Prostate gland (tissue), 2 donors: ENCODE data around the gene TLR2. TPM values are rescaled to one million over a fixed set of nuclear protein-coding genes. Genes with fewer than 3 reads are reported as not detected.

Experiments used
- DNase-seq: peaks from one replicate; pipeline ENCODE4 v3.0.0-alpha.2; 2019; ENCODE audit warnings: low spot score
- H3K27ac ChIP-seq, 2 donors: fragments of 200-600 bp; sonication (generic); 2 replicates each; pipeline ENCODE4 v1.5.1; 2017 to 2019
- H3K27me3 ChIP-seq: fragments of 200-600 bp; sonication (generic); replicated peaks from 2 replicates; pipeline ENCODE4 v1.5.1; 2019; ENCODE audit not compliant: insufficient read depth
- H3K36me3 ChIP-seq, 2 donors: fragments of 200-600 bp; sonication (generic); 1 replicate in 1 of 2; 2 replicates in 1 of 2; pipeline versions ENCODE4 v1.5.1 to v1.8.1; 2017 to 2019
- H3K4me1 ChIP-seq: fragments of 200-600 bp; sonication (generic); replicated peaks from 2 replicates; pipeline ENCODE4 v1.5.1; 2019
- H3K4me3 ChIP-seq, 2 donors: fragments of 200-600 bp; sonication (generic); 2 replicates each; pipeline ENCODE4 v1.5.1; 2017 to 2019
- H3K9me3 ChIP-seq: fragments of 200-600 bp; sonication (generic); 2 replicates; pipeline ENCODE4 v1.5.1; 2017
- CTCF ChIP-seq, 4 experiments: fragments of 200-600 bp in 2 of 4; fragments of 450-650 bp in 2 of 4; sonication (generic) in 2 of 4; IDR thresholded peaks; 1 replicate in 3 of 4; 2 replicates in 1 of 4; pipeline ENCODE4 v1.5.1; 2016 to 2019; ENCODE audit warnings: antibody characterized with exemption in 4 of 4, mild to moderate bottlenecking in 2 of 4, moderate library complexity in 2 of 4
- POLR2A ChIP-seq: fragments of 450-650 bp; IDR thresholded peaks from one replicate; pipeline ENCODE4 v1.6.1; 2016; ENCODE audit warnings: antibody characterized with exemption, mild to moderate bottlenecking
- POLR2AphosphoS5 ChIP-seq: sonication (generic); formaldehyde crosslinking; IDR thresholded peaks from one replicate; pipeline ENCODE4 v1.6.1; 2017; ENCODE audit warnings: antibody characterized with exemption
- WGBS: methylation state at CpG from one replicate; pipeline ENCODE4 v1.1.5; 2018; 5-methylcytosine and 5-hydroxymethylcytosine counted together
- intact Hi-C: fragments of 100-400 bp; cut with DNase I; formaldehyde crosslinking; loops from one replicate; pipeline ENCODE4 v1.14.2; 2022
- total RNA-seq, 2 donors: library from RNA; depleted of rRNA; stranded (reverse); fragments of >200 nt; gene quantifications; one replicate each; pipeline ENCODE4 v1.1.0, GENCODE V29; 2016

Gene TLR2
- total RNA-seq, 2 donors from 2014 or later: 5.5 to 8.9 TPM

DNA sequence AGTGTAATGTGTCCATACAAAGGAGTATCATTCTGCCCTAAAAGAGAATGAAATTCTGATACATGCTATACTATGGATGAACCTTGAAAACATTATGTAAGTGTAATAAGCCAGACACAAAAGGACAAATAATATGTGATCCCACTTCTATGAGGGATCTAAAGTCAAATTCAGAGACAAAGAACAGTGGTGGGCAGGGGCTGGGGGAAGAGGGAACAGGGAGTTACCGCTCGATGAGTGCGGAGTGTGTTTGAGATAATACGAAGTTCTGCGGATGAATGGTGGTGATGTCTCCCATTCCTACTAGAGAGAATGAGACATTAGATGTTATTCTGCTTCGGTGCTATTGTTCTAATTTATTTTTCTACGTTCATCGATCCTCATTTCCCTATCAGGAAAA, 46.1 kb upstream of the TLR2 start:
- 92% methylated on average over 8 of the region's 8 CpGs for WGBS
- TF ChIP-seq CTCF (IDR thresholded peaks at IDR 0.05): no peak
- TF ChIP-seq POLR2A: no peak
- no peak for TF ChIP-seq POLR2AphosphoS5
- intact Hi-C loops: loop anchor here (10.0 kb wide), 1 partner anchor 433 kb away; the partner anchor contains the start of gene TRIM2

GRCh38 chr4:153638999-153639398, 45.1 kb upstream of the TLR2 start:
- Histone ChIP-seq H3K27me3 (no peaks in the 10 kb centered on the region), H3K36me3 (no peaks in the 10 kb centered on the region), H3K4me1 (no peaks in the 10 kb centered on the region), H3K4me3 (no peak overlapping the region), H3K27ac (no peak overlapping the region), H3K9me3 (no peaks in the 10 kb centered on the region)
- intact Hi-C loops: loop anchor here (10.0 kb wide), 1 partner anchor 434 kb away; the partner anchor contains the start of gene TRIM2
- WGBS: 93% methylated on average over 3 of the region's 3 CpGs
- TF ChIP-seq POLR2A (no peak), CTCF (IDR thresholded peaks at IDR 0.05) (no peak), POLR2AphosphoS5 (no peak)
- no peak for DNase-seq

More for the DNA sequence above, 46.1 kb upstream of the TLR2 start:
- Histone ChIP-seq H3K36me3 (no peaks in the 10 kb centered on the region), H3K27me3 (no peaks in the 10 kb centered on the region), H3K27ac (no peak overlapping the region), H3K4me1 (no peaks in the 10 kb centered on the region), H3K9me3 (no peaks in the 10 kb centered on the region), H3K4me3 (no peak overlapping the region)
- DNase-seq: no peak

DNA sequence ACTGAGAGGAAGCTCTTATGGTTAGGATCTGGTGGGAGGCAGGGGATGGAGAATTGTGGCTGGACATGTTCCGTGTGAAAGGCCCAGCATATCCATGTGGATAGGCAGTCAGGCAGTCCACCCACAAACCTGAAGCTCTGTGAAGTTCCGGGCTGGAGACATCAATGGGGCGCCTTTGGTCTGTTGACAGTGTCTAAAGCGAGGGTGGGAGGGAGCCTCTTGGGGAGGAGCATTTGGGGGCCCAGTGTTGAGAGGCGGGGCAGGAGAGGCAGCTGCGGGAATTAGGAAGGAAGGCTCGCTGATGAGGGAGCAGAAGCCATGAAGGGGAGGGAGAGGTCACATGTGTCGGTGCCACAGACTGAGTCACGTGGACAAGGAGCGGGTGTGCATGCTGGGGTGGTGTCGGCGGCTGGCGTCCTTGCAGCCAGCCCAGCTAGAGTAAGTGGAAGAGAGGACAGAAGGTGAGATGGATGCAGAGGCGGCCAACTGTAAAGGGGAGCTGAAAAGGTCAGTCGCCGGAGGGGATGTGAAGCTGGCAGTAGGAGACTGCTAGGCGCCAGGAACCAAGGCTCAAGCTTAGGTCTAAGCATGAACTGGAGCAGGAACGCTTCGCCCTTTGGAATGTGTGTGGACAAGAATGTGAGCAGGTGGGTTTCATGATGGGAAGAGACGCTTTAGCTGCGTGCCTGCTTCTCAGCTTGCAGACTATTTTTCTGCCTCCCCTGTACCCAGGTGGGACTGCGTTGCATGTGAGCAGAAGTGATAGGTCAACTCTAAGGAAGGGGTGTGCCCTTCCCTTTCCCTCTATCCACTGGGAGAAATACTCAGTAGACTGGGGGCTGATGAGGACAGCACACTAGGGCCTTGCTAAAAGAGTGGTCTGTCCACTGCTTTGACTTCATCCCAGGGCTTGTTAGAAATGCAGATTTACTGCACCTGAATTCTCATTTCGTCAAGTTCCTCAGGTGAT, 44.0 kb upstream of the TLR2 start:
- DNase-seq: no peak
- intact Hi-C loops: loop anchor here (5.0 to 10.0 kb wide), 2 partner anchors 435 to 498 kb away; partner anchors contain the start of gene TRIM2
- Histone ChIP-seq H3K4me1 (no peaks in the 10 kb centered on the region), H3K36me3 (no peaks in the 10 kb centered on the region), H3K4me3 (no peak overlapping the region), H3K27me3 (no peaks in the 10 kb centered on the region), H3K9me3 (no peaks in the 10 kb centered on the region), H3K27ac (no peak overlapping the region)
- TF ChIP-seq POLR2A: no peak
- TF ChIP-seq POLR2AphosphoS5: no peak
- no peak for TF ChIP-seq CTCF (IDR thresholded peaks at IDR 0.05)
- WGBS: 82% methylated on average over 23 of the region's 23 CpGs

DNA sequence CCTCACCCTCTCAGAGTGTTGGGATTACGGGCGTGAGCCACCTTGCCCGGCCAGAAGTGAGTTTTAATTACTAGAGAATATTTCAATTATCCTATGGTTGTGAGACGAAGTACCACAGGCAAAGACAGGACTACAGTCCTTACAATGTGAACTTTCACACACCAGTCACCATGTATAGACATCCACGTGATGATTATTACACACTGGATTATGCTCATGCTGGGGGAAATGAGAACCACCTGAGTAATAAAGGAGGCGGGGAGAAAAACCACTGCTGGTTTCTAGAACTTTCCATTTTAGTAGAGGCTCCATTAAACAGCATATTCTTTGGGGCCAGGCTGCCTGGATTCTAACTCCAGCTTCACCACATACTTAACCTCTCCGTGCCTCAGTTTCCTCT, 42.5 kb upstream of the TLR2 start:
- no peak for TF ChIP-seq CTCF (IDR thresholded peaks at IDR 0.05)
- TF ChIP-seq POLR2AphosphoS5: no peak
- no peak for TF ChIP-seq POLR2A
- DNase-seq: no peak
- H3K27ac ChIP-seq: no peak overlapping the region
- no peak overlapping the region for H3K4me3 ChIP-seq
- intact Hi-C loops: loop anchor here (5.0 kb wide), 1 partner anchor 499 kb away; no protein-coding TSS in a partner anchor
- no peaks in the 10 kb centered on the region for H3K9me3 ChIP-seq
- H3K4me1 ChIP-seq: no peaks in the 10 kb centered on the region
- 85% methylated on average over 7 of the region's 7 CpGs for WGBS
- H3K36me3 ChIP-seq: no peaks in the 10 kb centered on the region
- H3K27me3 ChIP-seq: no peaks in the 10 kb centered on the region
